22Rv1 (cell line): Measurements from ENCODE around the gene OTOL1.

ENCODE experiments used
- H3K27ac ChIP-seq: fragments of 450-650 bp; 2 replicates; pipeline ENCODE4 v1.5.1; 2017
- ZFX ChIP-seq: fragments of 450-650 bp; IDR thresholded peaks from 2 replicates; pipeline ENCODE4 v1.6.1; 2017; ENCODE audit warnings: antibody characterized with exemption, borderline replicate concordance
- TF ChIP-seq, protein P1 (sequence below): fragments of 450-650 bp; IDR thresholded peaks from 2 replicates; pipeline ENCODE4 v1.5.1; 2017; ENCODE audit warnings: mild to moderate bottlenecking

Gene OTOL1

DNA sequence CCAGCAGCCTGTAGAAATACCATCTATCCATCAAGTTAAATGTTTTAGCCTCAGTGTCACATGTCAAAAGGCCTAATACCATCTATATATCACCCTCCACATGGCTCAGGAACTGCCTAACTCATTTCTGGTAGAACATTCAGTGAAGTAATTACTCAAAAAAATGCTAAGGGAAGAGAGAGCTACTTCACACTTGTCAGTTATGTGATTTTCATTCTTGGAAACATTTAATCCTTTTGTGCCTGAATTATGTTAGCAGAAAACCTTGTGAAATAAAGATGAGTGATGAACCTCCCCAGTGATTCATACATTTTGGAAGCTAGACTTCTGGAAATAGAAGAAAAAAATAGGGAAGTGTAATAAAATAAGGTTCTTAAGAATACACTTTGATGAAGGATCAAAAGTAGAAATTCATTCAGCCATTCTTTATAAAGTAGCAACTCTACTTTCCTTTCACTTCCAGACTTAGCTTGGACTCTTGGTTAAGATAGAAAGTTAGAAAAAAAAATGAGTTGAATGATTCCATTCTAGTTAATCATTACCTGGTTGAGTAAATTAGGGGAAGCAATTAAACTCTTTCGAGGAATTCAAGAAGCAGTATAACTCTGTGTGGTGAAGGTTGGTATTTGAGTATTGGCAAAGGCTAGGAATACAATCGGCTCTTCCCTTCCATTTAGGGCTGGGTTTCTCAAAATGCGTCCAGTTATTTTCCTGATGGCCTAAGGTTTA is 3.6 kb downstream of the OTOL1 start:
- no peak overlapping the region for H3K27ac ChIP-seq
- TF ChIP-seq, protein P1, sequence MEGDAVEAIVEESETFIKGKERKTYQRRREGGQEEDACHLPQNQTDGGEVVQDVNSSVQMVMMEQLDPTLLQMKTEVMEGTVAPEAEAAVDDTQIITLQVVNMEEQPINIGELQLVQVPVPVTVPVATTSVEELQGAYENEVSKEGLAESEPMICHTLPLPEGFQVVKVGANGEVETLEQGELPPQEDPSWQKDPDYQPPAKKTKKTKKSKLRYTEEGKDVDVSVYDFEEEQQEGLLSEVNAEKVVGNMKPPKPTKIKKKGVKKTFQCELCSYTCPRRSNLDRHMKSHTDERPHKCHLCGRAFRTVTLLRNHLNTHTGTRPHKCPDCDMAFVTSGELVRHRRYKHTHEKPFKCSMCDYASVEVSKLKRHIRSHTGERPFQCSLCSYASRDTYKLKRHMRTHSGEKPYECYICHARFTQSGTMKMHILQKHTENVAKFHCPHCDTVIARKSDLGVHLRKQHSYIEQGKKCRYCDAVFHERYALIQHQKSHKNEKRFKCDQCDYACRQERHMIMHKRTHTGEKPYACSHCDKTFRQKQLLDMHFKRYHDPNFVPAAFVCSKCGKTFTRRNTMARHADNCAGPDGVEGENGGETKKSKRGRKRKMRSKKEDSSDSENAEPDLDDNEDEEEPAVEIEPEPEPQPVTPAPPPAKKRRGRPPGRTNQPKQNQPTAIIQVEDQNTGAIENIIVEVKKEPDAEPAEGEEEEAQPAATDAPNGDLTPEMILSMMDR, result no peak
- TF ChIP-seq ZFX, result no peak

DNA sequence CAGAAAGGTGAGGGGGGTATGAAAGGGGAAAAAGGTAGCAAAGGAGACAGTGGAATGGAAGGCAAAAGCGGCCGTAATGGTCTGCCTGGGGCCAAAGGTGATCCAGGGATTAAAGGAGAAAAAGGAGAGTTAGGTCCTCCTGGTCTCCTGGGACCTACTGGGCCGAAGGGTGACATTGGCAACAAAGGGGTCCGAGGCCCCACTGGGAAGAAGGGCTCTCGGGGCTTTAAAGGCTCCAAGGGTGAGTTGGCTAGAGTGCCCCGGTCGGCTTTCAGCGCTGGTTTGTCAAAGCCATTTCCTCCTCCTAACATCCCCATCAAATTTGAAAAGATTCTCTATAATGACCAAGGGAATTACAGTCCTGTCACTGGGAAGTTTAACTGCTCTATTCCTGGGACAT is 6.7 kb downstream of the OTOL1 start:
- TF ChIP-seq, protein P1, result no peak
- TF ChIP-seq ZFX, result no peak
- H3K27ac ChIP-seq, result no peak overlapping the region

DNA sequence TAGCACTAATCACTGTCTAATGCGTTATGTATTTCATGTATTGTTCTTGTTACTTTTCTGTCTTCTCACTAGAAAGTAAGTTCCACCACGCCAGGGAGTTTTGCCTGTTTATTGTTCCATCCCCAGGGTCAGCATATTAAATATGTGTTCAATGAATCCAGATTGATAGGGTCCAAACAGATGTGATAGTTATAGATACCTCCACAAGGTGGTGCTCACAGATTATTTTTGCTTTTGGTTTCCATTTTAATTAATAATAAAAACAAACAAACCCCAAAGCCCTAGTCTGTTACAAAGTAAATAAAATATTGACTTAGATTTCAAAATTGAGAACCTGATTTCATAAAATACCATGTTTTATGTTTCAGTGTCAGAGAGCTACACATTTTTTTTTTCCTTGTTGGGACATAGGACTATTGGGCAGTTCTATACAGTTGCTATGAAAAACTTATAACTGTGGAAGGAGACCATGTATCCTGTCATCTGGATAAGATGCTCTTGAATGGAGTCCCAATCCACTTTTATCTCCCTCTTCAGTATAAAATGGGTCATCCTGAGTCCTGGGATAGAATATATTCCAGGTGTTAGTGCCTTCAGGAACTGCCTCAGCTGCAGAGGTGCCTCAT is 12.4 kb downstream of the OTOL1 start:
- H3K27ac ChIP-seq, result no peak overlapping the region
- TF ChIP-seq, protein P1, result peak; percentile 68
- TF ChIP-seq ZFX, result no peak

DNA sequence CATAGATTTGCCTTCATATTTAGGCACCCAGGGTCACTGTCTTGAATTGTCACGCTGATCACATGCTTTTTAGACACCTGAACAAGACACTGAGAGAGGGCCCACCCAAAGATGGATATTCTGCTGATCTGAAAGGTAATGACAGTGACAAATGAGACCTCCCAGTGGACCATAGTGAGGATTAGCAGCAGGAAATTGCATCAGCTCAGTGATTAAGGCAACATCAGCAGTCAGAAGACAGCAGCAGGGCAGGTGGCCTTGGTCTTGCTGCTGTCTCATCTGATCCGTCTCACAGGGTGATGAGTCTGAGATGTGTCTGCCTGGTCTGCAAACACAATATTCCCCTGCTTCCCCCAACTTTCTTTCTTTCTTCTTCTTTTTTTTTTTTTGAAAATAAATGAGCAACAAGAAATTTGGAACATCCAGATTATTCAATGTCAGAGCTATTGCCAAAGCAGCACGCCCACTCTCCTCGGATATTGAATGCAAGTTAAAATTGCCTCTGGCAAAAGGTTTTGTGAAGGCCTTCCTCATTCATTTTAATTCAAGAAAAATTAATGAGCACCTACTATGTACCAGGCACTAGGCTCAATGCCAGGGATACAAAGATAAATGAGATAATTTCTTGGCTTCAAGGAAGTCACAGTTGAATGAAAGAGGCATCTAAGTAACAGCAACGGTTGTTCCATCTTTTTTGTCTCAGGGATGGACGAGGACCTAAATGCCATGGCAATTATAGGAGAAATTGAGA is 14.1 kb downstream of the OTOL1 start:
- no peak overlapping the region for H3K27ac ChIP-seq
- TF ChIP-seq ZFX, result no peak
- TF ChIP-seq, protein P1, result no peak

DNA sequence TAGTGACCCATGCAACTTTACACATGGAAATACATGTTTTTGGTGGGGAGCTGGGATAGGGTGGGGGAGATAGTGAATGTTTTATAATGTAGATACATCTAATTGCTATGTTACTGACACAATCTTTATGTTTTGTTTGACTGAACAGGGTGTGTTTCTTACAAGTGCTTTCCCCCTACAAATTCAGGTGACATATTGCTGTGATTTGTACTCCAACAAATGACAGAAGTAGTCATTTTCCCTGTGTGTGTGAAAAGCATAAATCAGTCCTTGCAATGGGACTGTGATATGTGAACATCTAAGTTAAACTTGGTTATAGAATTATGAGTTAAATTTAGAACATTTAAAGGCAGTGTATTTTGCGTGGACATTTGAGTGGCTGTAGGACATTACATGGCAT is 27.3 kb downstream of the OTOL1 start:
- TF ChIP-seq, protein P1, result no peak
- no peak for TF ChIP-seq ZFX
- no peak overlapping the region for H3K27ac ChIP-seq

DNA sequence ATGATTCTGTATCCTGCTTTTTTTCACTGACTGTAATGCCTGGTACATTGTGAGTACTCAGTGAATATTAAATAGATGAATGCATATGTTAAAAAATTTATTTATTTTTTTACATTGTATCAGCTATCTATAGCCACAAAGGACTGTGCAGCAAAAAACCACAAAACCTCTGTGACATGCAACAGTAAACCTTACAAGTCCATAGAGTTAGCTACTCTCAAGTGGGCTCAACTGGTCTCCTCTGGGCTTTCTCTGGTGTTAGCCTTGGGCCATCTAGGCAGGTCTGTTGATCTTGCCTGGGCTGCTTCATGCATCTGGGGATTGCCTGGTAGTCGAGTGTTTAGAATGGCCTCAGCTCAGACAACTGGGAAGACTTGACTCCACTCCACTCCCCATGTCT is 35.3 kb downstream of the OTOL1 start:
- no peak for TF ChIP-seq ZFX
- TF ChIP-seq, protein P1, result no peak
- no peak overlapping the region for H3K27ac ChIP-seq

DNA sequence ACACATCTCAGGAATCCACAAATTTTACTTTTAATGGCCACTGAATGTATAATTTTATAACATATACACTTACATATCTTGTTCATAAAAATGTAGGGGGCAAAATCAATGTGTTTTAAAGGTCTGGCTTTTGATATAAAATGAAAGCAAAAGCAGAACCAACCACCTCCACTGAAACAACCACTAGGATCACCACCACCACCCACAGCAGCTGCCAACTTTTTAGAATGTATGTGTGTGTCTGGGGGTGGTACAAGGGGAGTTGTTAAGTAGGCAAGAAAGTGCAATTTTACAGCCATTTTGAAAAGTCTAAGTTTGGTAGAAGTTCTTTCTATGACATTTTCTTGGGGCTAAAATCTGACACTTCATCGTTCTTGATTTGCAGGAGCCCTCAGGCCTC is 44.0 kb downstream of the OTOL1 start:
- no peak overlapping the region for H3K27ac ChIP-seq
- TF ChIP-seq ZFX, result no peak
- TF ChIP-seq, protein P1, result no peak
